Measurements from ENCODE around the gene RRP8. TPM values are rescaled to one million over a fixed set of nuclear protein-coding genes. Genes with fewer than 3 reads are reported as not detected.
A peak's percentile ranks its signal among the peaks of the same experiment; 100 is the strongest.

RRP8 gene
- total and polyA plus RNA-seq, 4 donors: 3.4 to 37.3 (median 20.5) TPM

DNA sequence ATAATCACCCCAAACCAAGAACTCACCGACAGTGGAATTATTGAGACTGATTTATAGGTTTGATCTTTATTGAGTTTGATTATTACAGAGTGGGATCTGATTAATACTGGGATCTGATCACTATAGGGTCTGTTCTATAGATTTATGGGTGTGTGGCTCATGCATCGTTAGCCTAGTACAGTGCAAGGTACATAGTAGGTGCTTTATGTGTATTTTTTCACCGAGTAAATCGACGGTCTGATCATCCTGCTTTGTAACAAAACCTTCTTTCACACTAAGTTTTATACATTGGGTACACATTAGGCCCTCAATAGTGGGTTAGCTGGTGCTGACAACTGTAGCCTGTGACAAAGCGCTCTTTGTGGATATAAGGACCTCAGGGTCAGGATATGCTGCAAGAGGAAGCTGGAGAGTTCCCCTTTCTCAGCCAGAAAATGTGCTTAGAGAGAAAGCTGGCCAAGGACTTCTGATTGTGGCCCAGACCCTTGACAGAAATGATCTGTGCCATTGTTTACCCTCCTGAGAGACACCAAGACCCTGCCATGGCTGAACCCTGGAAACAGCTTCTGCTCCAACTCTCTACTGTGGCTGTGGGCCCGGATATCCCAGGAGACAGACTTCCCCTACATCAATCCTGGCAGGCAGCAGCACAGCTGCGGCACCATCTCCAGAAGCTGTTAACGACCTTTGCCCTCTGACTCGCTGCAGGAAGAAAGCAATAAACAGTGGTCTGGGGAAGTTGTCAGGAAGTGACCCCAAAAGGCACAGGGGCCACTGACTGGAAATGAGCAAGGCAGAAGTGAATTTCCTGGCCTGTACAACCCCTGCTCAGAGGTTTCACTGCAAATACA is 31.9 kb upstream of the RRP8 start:
- Histone ChIP-seq H3K36me3 (ENCODE audit: control insufficient read depth in 1 of 2, insufficient read depth in 2 of 2, low read length in 1 of 2) (peaks cover 0 to 5% of the 10 kb centered on the region in 2 donors), H3K4me3 (ENCODE audit: low read length in 2 of 2) (no peak overlapping the region), H3K27me3 (ENCODE audit: control insufficient read depth in 1 of 2, insufficient read depth in 2 of 2, low read length in 1 of 2) (no peaks in the 10 kb centered on the region), H3K9me3 (ENCODE audit: control insufficient read depth, low read length) (no peaks in the 10 kb centered on the region), H3K27ac (ENCODE audit: low read depth in 1 of 2, low read length in 2 of 2) (no peak overlapping the region), H3K4me1 (ENCODE audit: control insufficient read depth in 1 of 2, insufficient read depth in 2 of 2, low read length in 2 of 2) (no peaks in the 10 kb centered on the region)
- DNase-seq (no peak), ATAC-seq (ENCODE audit: low FRiP score) (peak; percentile 52)
- intact Hi-C loops (cut with DNase I): loop anchor here in 1 of 2 donors (5.0 kb wide), 1 partner anchor 47 kb away; the partner anchor contains the start of gene MRPL17
- WGBS, 2 donors: 44% methylated on average over 10 of the region's 10 CpGs

DNA sequence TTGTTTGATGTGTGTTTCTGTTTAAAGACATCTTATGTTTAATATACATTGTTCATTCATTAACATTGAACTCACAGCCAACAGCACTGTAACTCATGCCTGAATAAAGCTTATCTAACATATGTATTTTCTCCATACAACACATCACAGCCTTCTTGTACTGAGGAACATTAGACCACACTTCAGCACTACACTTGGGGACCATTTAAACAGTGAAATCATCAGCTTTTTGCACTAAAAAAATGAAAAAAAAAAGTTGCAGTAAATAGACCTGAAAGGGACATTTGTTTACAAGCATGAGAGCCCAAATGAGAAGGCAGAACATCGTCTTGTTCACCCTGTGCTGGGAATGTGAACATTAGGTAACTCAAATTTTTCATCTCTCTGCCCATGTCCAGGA is 31.1 kb upstream of the RRP8 start:
- no peak for DNase-seq
- no peak overlapping the region for H3K4me3 ChIP-seq (ENCODE audit: low read length in 2 of 2)
- H3K27me3 ChIP-seq (ENCODE audit: control insufficient read depth in 1 of 2, insufficient read depth in 2 of 2, low read length in 1 of 2): no peaks in the 10 kb centered on the region
- 76 to 77% methylated on average over 1 of the region's 1 CpG for WGBS, 2 donors
- H3K9me3 ChIP-seq (ENCODE audit: control insufficient read depth, low read length): no peaks in the 10 kb centered on the region
- ATAC-seq (ENCODE audit: low FRiP score): no peak
- intact Hi-C loops (cut with DNase I): no loop called here
- no peaks in the 10 kb centered on the region for H3K4me1 ChIP-seq (ENCODE audit: control insufficient read depth in 1 of 2, insufficient read depth in 2 of 2, low read length in 2 of 2)
- H3K27ac ChIP-seq (ENCODE audit: low read depth in 1 of 2, low read length in 2 of 2): no peak overlapping the region
- H3K36me3 ChIP-seq (ENCODE audit: control insufficient read depth in 1 of 2, insufficient read depth in 2 of 2, low read length in 1 of 2): peaks cover 0 to 8% of the 10 kb centered on the region in 2 donors

DNA sequence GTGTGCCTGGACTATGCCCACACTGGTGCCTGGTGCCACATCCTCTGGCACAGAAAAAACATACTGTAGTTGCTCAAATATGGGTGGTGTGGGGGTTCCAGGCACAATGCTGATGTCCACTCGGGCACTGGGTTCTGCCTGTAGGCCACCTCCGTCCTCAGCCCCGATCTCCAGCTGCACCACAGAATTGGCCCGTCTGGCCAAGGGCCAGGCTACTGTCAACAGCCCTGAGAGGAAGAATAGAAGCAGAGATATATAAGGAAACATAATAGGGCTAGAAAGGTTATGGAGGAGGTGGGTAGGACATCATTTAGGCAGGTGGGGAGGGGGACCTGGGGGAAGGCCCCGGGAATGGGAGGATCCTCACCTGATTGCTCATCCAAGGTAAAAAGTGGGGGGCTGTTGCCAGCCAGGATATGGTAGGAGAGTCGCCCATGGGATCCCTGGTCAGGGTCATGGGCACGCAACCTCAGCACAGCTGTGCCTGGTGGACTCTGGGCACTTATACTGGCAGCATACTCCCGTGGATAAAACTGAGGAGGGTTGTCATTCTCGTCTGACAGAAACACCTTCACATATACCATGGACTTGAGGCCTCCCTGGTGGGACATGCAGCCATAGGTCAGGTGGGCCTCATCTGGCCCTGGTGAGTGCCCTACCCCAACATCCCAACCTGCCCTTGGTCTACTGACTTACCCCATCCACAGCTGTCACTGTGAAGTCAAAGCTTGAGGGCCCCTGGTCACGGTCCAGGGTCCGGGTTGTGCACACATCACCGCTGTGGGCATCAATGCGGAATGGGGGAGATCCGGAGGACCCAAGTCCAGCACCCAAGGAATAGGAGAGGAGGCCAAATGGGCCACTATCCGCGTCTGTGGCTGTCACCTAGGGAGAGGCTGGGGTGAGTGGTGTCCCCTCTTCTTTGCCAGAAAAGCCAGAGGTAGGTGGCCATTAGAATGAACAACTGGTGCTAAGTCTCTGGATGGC is 30.3 kb upstream of the RRP8 start:
- intact Hi-C loops (cut with DNase I): no loop called here
- Histone ChIP-seq H3K9me3 (ENCODE audit: control insufficient read depth, low read length) (no peaks in the 10 kb centered on the region), H3K27me3 (ENCODE audit: control insufficient read depth in 1 of 2, insufficient read depth in 2 of 2, low read length in 1 of 2) (no peaks in the 10 kb centered on the region), H3K36me3 (ENCODE audit: control insufficient read depth in 1 of 2, insufficient read depth in 2 of 2, low read length in 1 of 2) (peaks cover 0 to 10% of the 10 kb centered on the region in 2 donors), H3K4me3 (ENCODE audit: low read length in 2 of 2) (no peak overlapping the region), H3K4me1 (ENCODE audit: control insufficient read depth in 1 of 2, insufficient read depth in 2 of 2, low read length in 2 of 2) (no peaks in the 10 kb centered on the region), H3K27ac (ENCODE audit: low read depth in 1 of 2, low read length in 2 of 2) (no peak overlapping the region)
- no peak for DNase-seq
- WGBS, 2 donors: 83 to 87% methylated on average over 16 of the region's 16 CpGs
- no peak for ATAC-seq (ENCODE audit: low FRiP score)

DNA sequence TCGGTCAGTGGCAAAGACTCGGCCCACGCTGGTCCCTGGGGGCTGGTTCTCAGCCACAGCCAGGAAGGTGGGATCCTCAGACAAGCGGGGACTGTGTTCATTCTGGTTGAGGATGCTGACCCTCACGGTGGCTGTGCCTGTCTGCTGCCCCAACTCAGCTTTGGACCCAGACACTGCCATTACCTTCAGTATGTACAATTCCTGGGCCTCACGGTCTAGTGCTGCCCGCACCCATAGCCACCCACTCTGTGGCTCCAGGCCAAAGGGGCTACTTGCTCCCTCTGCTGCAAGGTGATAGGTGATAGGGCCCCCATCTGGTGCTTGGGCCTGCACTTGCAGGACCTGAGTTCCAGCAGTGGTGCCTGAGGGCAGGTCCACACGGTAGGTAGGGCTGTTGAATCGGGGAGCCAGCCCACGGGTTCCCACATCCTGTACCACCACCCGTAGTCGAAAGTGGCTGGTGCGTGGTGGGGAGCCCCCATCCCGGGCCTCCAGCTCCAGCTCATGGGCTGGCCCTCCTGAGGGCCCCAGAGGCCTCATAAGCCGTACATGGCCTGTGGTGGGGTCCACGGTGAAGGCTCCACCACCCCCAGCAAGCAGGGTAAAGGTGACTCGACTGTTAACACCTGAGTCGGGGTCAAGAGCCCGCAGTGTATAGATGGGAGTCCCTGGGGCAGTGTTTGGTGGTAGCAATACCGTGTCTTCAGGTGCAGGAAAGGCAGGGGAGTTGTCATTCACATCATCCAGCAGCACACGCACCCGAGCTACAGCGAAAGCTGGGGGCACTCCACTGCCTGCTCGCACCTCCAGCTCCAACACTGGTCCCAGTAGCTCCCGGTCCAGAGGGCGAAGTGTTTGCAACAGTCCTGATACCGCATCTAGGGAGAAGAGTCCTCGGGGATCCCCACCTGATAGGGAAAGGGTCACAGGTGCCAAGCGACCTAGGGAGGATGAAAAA is 29.0 kb upstream of the RRP8 start:
- no peak for DNase-seq
- no peak for ATAC-seq (ENCODE audit: low FRiP score)
- no peaks in the 10 kb centered on the region for H3K27me3 ChIP-seq (ENCODE audit: control insufficient read depth in 1 of 2, insufficient read depth in 2 of 2, low read length in 1 of 2)
- 88 to 90% methylated on average over 29 of the region's 29 CpGs for WGBS, 2 donors
- no peaks in the 10 kb centered on the region for H3K4me1 ChIP-seq (ENCODE audit: control insufficient read depth in 1 of 2, insufficient read depth in 2 of 2, low read length in 2 of 2)
- H3K9me3 ChIP-seq (ENCODE audit: control insufficient read depth, low read length): no peaks in the 10 kb centered on the region
- no peak overlapping the region for H3K4me3 ChIP-seq (ENCODE audit: low read length in 2 of 2)
- intact Hi-C loops (cut with DNase I): no loop called here
- no peak overlapping the region for H3K27ac ChIP-seq (ENCODE audit: low read depth in 1 of 2, low read length in 2 of 2)
- peaks cover 0 to 11% of the 10 kb centered on the region in 2 donors for H3K36me3 ChIP-seq (ENCODE audit: control insufficient read depth in 1 of 2, insufficient read depth in 2 of 2, low read length in 1 of 2)

DNA sequence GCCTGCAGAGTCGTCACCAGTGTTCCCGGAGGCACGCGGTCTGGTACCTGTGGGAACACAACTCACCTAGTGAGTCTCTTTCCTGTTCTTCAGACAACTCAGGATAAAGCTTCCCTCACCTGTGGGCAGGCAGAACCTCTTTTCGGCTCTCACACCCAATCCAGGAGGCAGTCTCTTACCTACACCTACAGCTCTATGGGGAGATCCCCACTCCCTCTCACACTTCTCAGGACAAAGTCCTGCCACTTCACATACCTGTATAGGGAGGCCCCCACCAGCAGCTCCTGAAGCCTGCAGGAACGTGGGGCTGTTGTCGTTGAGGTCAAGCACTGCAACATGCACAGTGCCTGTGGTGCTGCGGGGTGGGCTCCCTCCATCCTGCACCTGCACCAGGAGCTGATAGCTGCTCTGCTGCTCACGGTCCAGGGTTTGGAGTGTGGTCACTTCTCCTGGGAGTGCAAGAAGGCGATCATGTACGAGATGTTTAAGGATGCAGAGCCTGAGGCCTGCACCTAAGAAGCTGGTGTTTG is 28.0 kb upstream of the RRP8 start:
- intact Hi-C loops (cut with DNase I): no loop called here
- WGBS, 2 donors: 88 to 93% methylated on average over 11 of the region's 11 CpGs
- H3K27me3 ChIP-seq (ENCODE audit: control insufficient read depth in 1 of 2, insufficient read depth in 2 of 2, low read length in 1 of 2): no peaks in the 10 kb centered on the region
- no peak overlapping the region for H3K4me3 ChIP-seq (ENCODE audit: low read length in 2 of 2)
- no peak overlapping the region for H3K27ac ChIP-seq (ENCODE audit: low read depth in 1 of 2, low read length in 2 of 2)
- H3K4me1 ChIP-seq (ENCODE audit: control insufficient read depth in 1 of 2, insufficient read depth in 2 of 2, low read length in 2 of 2): no peaks in the 10 kb centered on the region
- no peaks in the 10 kb centered on the region for H3K9me3 ChIP-seq (ENCODE audit: control insufficient read depth, low read length)
- ATAC-seq (ENCODE audit: low FRiP score) (no peak), DNase-seq (no peak)
- H3K36me3 ChIP-seq (ENCODE audit: control insufficient read depth in 1 of 2, insufficient read depth in 2 of 2, low read length in 1 of 2): peaks cover 0 to 11% of the 10 kb centered on the region in 2 donors

DNA sequence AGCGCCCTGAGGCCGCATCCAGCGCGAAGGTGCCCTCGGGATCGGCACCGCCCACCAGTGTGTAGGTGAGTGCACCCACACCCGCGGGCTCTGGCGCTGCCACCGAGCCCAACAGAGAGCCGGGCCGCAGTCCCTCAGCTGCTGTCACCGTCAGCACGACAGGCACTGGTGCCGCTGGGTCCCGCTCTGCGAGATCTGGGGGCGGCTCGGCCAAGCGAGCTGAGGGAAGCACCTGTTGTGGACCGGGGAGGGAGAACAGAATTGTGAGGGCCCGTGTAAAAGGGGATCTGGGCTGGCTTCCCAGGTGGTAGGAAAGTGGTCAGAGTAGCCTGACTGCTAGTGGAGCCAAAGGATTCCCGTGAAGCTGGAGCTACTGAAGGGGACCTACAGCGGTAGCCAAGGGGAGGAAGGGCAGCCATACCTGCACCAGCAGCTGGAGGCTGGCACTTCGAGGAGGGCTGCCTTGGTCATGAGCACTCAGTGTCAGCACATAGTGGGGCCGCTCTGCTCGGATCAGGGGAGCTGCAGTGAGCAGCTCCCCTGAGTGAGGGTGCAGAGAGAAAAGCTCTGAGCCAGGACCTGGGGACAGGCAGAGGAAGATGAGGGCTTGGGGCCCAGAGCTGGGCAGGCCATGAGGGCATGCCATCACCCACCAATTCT is 27.3 kb upstream of the RRP8 start:
- ATAC-seq (ENCODE audit: low FRiP score): no peak
- Histone ChIP-seq H3K4me3 (ENCODE audit: low read length in 2 of 2) (no peak overlapping the region), H3K36me3 (ENCODE audit: control insufficient read depth in 1 of 2, insufficient read depth in 2 of 2, low read length in 1 of 2) (peaks cover 0 to 11% of the 10 kb centered on the region in 2 donors), H3K27me3 (ENCODE audit: control insufficient read depth in 1 of 2, insufficient read depth in 2 of 2, low read length in 1 of 2) (no peaks in the 10 kb centered on the region), H3K27ac (ENCODE audit: low read depth in 1 of 2, low read length in 2 of 2) (no peak overlapping the region), H3K9me3 (ENCODE audit: control insufficient read depth, low read length) (no peaks in the 10 kb centered on the region), H3K4me1 (ENCODE audit: control insufficient read depth in 1 of 2, insufficient read depth in 2 of 2, low read length in 2 of 2) (no peaks in the 10 kb centered on the region)
- 86 to 87% methylated on average over 27 to 28 of the region's 28 CpGs for WGBS, 2 donors
- DNase-seq: no peak
- intact Hi-C loops (cut with DNase I): no loop called here

DNA sequence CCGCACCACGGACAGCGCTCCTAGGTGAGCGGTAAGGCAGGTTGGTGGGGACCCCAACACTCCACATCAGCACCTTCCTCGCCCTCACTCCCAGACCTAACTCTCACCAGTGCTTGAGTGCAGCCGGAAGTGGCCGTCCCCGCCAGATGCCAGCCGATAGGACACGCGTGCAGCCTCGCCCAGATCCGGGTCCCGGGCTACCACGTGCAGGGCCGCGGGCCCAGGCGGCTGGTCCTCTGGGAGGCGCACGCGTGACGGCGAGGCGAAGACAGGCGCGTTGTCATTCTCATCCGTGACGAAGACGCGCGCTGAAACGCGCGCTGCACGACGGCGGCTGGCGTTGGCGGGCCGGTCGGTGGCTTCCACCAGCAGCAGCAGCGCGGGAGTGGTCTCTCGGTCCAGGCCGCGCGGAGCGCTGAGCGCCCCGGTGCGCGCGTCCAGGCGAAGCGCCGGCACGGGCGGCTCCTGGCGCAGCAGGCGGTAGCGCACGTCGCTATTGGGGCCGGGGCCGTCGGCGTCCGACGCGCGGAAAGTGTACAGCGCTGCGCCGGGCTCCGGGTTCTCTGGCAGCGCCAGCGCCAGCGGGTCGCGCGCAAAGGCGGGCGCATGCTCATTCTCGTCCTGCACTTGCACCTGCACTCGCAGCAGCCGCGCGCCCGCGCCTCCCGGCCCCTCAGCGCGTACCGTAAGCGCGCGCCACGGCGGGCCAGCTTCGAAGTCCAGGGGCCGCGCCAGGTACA is 26.6 kb upstream of the RRP8 start:
- DNase-seq: no peak
- Histone ChIP-seq H3K27me3 (ENCODE audit: control insufficient read depth in 1 of 2, insufficient read depth in 2 of 2, low read length in 1 of 2) (no peaks in the 10 kb centered on the region), H3K36me3 (ENCODE audit: control insufficient read depth in 1 of 2, insufficient read depth in 2 of 2, low read length in 1 of 2) (peaks cover 0 to 14% of the 10 kb centered on the region in 2 donors), H3K27ac (ENCODE audit: low read depth in 1 of 2, low read length in 2 of 2) (no peak overlapping the region), H3K4me1 (ENCODE audit: control insufficient read depth in 1 of 2, insufficient read depth in 2 of 2, low read length in 2 of 2) (no peaks in the 10 kb centered on the region), H3K4me3 (ENCODE audit: low read length in 2 of 2) (no peak overlapping the region), H3K9me3 (ENCODE audit: control insufficient read depth, low read length) (no peaks in the 10 kb centered on the region)
- 76 to 77% methylated on average over 99 to 102 of the region's 102 CpGs for WGBS, 2 donors
- ATAC-seq (ENCODE audit: low FRiP score): no peak
- intact Hi-C loops (cut with DNase I): no loop called here

Measured in aorta (tissue), 5 donors.